HG03565 (cell line): ENCODE data around the gene ZNF311.
"Not testable (repeated sequence)": the region's sequence is repeated elsewhere in the genome, so short reads cannot be mapped to it uniquely, and the experiment has no call there.

Source experiments
- ATAC-seq: cut with Tn5 transposase; IDR thresholded peaks from one replicate; pipeline ENCODE4 v1.9.1; 2021; ENCODE audit warnings: mild to moderate bottlenecking, moderate library complexity; ENCODE audit not compliant: unreplicated experiment

The ZNF311 gene

DNA sequence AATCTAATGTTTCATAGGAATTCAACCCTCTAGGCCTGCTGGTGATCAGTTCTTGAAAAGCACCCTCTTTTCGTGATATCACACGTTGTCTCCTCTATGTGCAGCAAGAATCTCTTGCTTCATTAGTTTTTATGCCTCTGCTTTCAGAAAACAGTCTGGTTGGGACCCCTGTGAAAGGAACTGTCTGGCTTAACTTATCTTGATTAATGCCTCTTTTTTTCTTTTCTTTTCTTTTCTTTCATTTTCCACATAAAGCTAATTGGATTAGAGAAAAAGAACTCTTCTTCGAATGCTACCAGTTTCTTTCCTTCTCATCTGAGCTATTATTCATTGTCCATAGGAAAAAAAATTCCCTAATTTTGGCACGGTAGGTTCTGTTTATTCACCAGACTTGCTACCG, 21.3 kb downstream of the ZNF311 start:
- ATAC-seq, result no peak

DNA sequence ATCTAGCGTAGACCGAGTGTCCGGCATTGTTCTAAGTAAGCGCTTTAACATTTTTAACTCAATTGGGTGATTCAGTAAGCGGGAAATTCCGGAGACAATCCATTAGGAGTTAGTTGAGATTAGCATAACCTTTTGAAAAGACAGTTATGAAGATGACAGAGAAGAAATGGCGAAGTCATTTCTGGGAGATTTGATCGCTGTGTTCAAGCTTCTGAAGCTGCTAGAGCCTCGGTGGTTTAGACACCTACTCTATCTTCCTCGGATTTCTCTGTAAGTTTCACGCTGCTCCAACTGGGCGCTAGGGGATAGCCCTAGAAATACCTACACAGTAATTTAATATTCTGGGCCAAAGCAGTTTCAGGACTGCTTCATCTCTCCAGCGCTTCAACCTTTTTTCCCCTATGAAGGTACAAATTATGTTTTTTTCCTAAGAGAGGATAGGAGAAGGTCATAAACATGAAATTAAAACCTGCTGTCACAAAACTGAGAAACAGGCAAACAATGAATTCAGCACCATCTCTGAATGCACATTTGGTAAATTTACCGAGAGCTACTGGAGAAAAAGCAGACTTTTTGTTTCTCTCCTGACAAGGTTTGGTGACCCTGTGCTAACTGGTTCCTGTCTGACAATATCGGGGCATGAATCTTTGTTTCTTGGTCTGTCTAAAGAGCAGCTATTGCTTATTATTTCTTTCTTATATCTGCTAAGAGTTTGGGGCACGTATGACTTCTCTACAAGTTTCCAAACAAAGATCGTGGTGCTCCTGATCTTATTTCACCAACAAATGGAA, 22.4 kb downstream of the ZNF311 start:
- peak; percentile 17 for ATAC-seq

DNA sequence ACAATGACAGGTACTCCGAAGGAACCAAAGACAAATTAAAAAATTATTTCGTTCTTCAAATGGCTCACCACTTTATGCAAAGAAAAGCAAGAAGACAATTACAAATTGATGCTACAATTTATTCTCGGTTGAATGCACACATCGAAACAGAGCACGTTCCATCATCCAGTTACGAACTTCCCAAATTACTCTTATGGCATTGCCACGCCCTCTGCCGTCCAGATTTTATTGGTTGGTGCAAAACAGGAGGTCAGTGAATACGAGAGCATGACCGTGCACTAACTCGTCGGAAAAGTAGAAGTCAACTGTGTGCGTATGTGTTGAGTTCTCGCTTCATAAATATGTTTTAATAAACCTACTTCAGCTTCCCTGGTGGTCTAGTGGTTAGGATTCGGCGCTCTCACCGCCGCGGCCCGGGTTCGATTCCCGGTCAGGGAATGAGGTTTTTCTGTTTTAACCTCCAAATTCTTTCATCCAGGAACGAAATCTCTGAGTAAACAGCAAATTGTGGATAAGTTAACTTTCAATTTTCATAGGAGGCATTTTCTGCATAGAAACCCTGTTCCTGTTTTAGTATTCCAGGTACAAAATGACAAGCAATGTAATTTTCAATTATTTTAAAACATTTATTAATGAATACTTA, 23.2 kb downstream of the ZNF311 start:
- peak; percentile 27 for ATAC-seq

DNA sequence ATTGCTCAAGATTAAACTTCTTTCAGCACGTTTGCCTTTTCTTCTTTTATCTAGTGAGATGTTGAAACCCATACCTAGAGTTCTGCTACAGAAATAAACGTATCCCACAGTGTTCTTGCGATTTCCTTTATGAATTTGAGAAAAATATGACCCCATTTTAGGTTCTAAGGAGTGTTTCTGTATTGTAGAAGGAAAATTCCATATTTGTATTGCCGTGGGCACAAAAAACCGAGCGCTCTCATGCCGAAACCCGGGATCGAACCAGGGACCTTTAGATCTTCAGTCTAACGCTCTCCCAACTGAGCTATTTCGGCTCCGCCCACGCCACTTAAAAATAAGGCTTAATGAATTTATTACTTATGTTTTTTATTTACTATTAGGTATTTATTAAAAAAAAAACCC, 23.7 kb downstream of the ZNF311 start:
- peak; percentile 20 for ATAC-seq

DNA sequence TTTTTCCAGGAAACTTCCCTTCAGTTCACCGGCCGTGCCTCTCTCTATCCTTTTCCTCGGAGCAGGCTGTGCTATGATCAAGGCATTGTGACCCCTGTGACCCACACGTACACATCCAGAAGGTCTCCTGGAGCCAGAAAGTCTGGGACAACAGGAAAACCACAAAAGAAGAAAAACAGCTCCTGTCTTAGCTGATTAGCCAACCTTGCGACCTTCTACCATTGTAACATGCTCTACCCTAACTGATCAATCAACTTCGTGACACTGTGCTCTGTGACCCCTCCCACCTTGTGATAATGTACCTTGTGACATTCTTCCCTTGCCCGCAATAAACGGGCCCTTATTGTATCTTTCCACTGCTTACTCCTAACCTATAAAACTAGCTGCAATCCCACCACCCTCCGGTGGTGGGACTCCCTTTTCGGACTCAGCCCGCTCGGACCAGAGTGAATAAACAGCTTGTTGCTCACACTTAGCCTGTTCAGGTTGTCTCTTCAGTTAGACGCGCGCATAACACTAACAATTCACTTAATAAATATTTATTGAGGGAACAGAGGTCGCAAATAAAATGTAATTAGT, 24.2 kb downstream of the ZNF311 start:
- ATAC-seq, result no peak

DNA sequence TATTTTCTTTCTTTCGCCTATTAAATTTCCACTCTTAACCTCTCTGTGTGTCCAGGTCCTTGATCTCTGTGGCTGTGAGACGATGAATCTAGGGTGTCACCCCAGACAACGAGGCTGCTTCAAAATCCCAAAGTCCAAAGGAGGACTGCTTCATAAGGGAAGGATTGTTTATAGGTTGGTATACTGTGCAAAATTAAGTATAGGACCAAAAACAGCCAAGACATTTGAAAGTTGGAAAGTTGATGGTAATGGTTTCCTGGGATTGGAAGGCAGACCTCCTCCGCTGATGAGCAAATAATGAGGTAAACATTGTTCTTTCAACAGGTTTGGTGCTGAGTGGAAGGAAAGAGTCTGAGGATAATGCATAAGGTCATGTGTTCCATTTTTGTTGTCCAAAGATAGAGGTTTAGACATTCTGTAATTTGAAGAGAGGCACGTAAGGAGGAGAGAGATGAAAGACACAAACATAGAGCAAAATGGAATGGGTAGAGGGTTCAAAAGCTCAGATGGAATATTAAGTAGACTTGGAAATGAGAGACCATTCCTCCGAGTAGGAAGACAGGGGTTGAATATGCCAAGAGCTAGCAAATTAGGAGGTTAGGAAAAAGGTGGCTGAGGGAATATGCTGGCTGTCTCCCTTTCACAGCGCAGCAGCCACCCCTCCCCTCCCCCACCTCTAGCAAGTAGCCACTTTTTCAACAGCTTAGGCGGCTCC, 24.8 kb downstream of the ZNF311 start:
- ATAC-seq, result no peak

DNA sequence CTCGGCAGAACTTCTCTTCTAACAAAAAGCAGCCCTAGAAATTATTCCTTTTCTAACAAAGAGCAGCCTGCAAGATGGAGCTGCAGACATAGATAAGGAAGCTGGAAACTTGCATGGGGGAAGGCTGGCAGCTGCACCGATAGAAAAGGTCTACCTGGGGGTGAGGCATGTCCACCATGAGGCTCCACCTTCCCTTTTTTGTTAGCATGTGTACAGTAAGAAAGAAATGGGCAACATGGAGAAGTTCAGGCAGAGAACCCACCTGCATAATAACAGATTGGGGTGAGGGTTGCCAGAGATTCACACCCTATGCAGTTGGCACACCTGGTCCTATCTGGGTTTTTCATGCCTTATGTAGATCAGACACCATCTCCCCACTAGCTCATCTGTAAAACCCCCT, 25.4 kb downstream of the ZNF311 start:
- ATAC-seq, result no peak

DNA sequence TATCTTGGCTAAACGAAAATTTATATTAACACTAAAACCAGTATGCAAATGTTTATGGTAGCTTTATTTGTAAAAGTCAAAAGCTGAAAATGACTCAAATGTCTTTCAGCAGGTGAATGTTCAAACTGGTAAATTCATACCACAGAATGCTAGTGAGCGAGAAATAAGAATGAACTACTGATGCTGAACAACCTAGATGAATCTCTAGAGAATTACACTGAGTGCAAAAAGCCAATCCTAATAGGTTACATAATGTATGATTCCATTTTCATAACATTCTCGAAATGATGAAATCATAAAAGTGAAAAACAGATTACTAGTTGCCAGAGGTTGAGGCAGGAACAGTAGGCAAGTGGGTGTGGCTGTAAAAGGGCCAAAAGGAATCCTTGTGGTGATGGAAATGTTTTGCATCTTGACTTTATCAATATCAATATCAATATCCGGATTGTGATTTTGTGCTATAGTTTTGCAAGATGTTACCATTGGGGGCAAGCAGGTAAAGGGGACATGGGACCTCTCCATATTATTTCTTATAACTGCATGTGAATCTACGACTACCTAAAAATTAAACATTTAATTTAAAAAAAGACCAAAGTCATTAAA, 26.1 kb downstream of the ZNF311 start:
- no peak for ATAC-seq

DNA sequence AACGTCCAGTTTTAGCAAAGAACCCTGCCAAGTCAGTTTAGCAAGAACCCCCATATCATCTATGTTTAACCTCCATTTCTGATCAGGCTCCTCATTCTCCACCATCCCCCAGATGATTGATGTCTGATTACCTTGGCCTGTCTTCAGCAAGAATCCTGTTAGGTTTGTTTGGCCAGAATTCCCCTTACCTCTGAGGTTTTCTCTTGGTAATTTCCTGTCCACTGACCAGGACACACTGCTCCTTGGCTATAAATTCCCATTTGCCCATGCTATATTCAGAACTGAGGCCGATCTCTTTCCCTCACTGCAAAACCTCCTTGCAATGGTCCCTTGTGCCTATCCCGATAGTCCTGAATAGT, 27.0 kb downstream of the ZNF311 start:
- no peak for ATAC-seq

DNA sequence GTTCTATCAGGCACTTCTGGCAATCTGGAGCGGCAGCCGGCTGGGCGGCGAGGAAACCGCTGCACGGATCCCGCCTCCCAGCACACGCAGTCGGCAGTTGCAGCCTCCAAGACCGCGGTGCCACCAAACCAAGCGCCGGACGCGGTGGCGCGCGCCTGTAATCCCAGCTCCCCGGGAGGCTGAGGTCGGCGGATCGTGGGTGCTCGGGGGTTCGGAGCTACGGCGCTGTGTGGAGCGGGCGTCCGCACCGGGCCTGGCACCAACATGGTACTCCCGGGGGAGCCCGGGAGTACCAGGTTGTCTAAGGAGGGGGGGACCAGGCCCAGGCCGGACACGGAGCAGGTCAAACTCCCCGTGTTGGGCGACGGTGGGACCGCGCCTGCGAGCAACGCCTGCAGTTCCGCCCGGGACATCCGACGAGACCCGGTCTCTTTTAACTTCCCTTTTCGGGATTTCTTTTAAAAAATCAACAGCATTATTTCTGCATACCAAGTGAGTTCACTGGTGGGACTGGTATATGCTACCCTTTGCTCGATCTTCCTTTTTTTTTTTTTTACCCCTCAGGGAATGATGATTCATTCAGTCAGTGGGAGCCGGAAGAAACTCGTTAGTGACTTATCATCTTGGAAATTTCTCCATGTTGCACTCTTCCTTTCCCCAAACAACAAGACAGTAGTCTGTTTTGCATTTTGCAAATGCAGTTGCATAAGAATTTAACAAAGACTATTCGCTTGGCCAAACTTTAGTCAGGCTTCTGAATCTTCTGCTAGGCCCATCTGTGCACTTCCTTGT, 27.6 kb downstream of the ZNF311 start:
- ATAC-seq, result no peak

DNA sequence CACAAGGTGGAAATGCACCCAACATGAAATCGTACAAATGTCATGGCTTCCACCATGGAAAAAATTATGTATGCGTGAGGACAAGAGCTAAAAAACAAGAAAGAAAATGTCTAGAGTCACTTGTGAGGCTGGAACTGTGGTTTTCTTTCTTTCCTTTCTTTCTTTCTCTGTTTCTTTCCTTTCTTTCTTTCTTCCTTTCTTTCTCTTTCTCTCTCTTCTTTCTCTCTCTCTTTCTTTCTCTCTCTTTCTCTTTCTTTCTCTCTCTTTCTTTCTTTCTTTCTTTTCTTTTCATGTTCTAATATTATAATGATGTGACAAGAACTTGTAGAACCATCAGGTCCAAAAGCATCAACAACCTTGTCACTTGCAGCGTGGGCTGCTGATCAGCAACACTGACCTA, 28.4 kb downstream of the ZNF311 start:
- no peak for ATAC-seq

DNA sequence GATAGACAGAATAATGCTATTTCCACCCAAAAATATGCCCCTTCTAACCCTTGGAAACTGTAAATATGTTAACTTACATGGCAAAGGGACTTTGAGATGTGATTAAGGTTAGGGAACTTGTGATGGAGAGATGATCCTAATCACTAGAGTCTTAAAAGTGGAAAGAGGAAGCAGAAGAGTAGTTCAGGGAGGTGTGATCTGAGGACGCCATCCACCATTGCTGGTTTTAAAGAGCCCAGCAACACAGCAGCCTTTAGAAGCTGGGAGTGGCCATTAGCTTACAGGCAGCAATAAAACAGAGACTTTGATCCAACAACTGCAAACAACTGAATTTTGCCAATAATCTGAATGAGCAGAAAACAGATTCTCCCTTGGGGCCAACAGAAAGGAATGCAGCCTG, 30.6 kb downstream of the ZNF311 start:
- ATAC-seq, result no peak

DNA sequence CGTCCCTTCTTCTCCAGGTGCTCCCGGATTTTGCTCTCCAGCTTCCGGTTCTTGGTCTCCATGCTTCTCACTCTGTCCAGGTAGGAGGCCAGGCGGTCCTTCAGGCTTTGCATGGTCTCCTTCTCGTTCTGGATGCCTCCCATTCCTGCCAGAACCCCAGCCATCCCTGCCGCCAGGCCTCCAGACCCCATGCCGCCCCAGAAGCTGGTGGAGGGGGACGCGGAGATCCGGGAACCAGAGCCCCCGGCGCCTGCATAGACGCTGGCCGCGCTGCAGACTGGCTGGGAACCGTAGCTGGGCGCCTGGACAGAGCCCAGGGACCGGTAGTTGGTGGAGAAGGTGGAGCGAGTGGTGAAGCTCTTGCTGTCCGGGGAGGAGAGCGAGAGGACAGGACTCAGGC, 35.1 kb downstream of the ZNF311 start:
- ATAC-seq, result not testable (repeated sequence)

DNA sequence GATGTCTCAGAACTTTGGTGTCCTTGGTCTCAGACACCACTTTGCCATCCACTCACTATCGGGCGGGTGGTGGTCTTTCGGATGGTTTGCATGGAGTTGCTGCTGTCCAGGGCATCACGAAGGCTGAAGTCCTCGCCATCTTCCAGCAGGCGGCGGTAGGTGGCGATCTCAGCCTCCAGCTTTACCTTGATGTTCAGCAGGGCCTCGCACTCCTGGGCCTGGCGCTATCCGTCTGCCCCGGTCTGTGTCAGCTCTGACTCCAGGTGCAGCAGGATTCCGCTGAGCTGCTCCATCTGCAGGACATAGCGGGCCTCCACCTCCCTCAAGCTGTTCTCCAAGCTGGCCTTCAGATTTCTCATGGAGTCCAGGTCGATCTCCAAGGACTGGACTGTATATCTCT, 36.0 kb downstream of the ZNF311 start:
- no peak for ATAC-seq

DNA sequence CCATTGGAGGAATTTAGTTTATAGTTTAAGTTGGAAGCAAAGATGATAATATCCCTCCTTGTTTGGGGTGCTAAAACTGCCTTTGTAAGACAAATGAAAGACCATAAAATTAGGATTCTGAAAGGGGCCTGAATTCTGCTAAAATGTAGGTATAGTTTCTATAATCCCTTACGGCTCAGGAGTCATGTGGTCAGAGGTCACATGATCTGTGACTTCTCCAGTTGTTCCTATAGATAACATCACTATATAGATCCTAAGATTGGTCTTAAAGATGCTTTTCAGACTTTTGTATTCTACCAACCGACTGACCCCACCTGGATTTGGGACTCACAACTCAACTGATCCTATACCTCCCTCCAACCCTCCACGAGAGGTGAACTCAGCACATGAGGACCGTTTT, 36.6 kb downstream of the ZNF311 start:
- no peak for ATAC-seq

DNA sequence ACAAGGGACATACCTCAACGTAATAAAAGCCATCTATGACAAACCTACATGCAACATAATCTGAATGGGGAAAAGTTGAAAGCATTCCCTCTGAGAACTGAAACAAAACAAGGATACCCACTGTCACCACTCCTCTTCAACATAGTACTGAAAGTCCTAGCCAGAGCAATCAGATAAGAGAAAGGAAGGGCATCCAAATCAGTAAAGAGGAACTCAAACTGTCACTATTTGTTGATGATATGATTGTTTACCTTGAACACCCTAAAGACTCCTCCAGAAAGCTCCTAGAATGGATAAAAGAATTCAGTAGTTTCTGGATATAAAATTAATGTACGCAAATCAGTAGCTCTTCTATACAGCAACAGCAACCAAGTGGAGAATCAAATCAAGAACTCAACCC, 39.4 kb downstream of the ZNF311 start:
- ATAC-seq, result no peak

DNA sequence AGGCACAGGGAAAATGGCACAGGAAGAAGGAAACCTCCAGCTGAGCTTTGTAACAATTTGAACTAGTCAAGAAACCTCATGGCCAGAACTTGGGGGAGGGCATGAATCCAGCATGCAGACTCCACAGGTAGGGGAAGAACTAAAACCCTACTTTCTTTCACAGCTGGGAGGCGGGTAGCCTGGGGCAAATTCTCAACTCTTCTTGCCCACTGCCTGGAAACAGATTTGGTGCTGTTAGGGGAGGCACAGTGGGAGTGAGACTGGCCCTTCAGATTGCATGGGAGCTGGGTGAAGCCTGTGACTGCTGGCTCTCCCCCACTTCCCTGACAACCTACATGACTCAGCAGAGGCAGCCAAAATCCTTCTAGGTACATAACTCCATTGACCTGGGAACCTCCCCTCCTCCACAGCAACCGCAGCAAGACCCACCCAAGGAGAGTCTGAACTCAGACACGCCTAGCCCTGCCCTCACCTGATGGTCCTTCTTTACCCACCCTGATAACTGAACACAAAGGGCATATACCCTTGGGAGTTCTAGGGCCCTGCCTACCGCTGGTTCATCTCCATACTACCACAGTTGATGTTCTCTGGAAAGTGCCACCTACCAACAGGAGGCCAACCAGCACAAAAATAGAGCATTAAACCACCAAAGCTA, 44.1 kb downstream of the ZNF311 start:
- no peak for ATAC-seq

DNA sequence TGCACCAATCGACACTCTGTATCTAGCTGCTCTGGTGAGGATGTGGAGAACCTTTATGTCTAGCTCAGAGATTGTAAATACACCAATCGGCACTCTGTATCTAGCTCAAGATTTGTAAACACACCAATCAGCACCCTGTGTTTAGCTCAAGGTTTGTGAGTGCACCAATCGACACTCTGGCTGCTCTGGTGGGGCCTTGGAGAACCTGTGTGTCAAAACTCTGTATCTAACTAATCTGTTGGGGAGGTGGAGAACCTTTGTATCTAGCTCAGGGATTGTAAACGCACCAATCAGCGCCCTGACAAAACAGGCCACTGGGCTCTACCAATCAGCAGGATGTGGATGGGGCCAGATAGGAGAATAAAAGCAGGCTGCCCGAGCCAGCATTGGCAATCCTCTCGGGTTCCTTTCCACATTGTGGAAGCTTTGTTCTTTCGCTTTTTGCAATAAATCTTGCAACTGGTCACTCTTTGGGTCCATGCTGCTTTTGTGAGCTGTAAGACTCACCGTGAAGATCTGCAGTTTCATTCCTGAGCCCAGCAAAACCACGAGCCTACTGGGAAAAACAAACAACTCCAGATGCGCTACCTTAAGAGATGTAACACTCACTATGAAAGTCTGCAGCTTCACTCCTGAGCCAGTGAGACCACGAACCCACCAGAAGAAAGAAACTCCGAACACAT, 46.4 kb downstream of the ZNF311 start:
- ATAC-seq, result not testable (repeated sequence)

DNA sequence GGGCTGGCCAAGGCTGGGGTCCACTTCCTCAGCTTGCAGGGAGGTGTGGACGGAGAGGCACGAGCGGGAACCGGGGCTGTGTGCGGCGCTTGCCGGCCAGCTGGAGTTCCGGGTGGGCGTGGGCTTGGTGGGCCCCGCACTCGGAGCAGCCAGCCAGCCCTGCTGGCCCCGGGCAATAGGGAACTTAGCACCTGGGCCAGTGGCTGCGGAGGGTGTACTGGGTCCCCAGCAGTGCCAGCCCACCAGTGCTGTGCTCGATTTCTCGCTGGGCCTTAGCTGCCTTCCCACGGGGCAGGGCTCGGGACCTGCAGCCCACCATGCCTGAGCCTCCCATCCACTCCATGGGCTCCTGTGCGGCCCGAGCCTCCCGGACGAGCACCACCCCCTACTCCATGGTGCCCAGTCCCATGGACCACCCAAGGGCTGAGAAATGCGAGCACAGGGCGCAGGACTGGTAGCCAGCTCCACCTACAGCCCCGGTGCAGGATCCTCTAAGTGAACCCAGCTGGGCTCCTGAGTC, 47.3 kb downstream of the ZNF311 start:
- not testable (repeated sequence) for ATAC-seq
